Measurements from ENCODE around the gene NR3C1.

Gene NR3C1

DNA sequence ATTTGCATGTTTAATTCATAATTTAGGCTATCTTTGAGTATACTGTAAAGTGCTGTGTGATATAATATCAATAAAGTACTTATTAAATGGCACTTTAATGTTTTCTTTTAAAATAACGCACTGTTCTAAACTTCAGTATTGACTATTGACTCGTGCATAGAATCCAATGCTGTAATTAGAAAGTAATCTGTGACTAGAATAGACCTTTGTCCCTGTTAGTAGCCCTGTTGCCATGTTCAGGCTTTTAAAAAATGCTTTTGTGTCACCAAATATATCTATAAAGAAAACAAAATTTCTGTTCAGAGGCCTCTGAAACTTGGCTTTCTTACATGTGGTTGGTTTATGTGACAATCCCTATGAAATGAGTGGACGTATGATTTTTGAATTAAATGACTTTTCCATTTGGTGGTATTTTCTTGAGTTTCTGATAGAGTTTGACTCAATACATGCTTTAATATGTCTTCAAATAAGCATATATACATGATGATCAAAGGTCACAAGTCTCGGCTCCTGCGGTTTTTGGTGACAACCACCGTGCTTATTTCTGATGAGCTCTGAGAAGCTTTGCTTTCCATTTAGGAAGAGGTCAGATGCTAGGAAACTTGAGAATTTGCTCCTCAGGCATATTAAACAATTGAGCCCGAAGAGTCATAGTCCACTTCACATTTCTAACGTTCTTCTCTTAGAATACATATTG lies 174.7 kb downstream of the NR3C1 start:
- no peak for DNase-seq

Data from cortex of kidney (tissue), 1 donor.